Measurements from ENCODE around the gene RASSF3.

RASSF3 gene

GRCh38 chr12:64695550-64695949 lies 85.3 kb downstream of the RASSF3 start:
- FAIRE-seq = no peak

GRCh38 chr12:64696080-64696741 lies 85.9 kb downstream of the RASSF3 start:
- no peak for FAIRE-seq

- no peak for FAIRE-seq
Observed at GRCh38 chr12:64699504-64700115, 89.3 kb downstream of the RASSF3 start.

- FAIRE-seq = no peak
Observed at GRCh38 chr12:64700532-64700931, 90.2 kb downstream of the RASSF3 start.

- FAIRE-seq = no peak
Observed at GRCh38 chr12:64701283-64701682, 91.0 kb downstream of the RASSF3 start.

- FAIRE-seq = no peak
Observed at GRCh38 chr12:64706306-64706705, 96.0 kb downstream of the RASSF3 start.

GRCh38 chr12:64706857-64707256 lies 96.6 kb downstream of the RASSF3 start:
- FAIRE-seq = no peak

- FAIRE-seq = no peak
Observed at GRCh38 chr12:64707362-64707761, 97.1 kb downstream of the RASSF3 start.

GRCh38 chr12:64707926-64708325 lies 97.6 kb downstream of the RASSF3 start:
- no peak for FAIRE-seq

GRCh38 chr12:64709429-64709828 lies 99.1 kb downstream of the RASSF3 start:
- no peak for FAIRE-seq

GRCh38 chr12:64713376-64713775 lies 103.1 kb downstream of the RASSF3 start:
- no peak for FAIRE-seq

GRCh38 chr12:64714551-64714968 lies 104.3 kb downstream of the RASSF3 start:
- no peak for FAIRE-seq

- FAIRE-seq = no peak
Observed at GRCh38 chr12:64716371-64716770, 106.1 kb downstream of the RASSF3 start.

GRCh38 chr12:64716839-64717455 lies 106.7 kb downstream of the RASSF3 start:
- no peak for FAIRE-seq

GRCh38 chr12:64718649-64719048 lies 108.4 kb downstream of the RASSF3 start:
- no peak for FAIRE-seq

GRCh38 chr12:64720884-64721283 lies 110.6 kb downstream of the RASSF3 start:
- FAIRE-seq = no peak

GRCh38 chr12:64722835-64723234 lies 112.5 kb downstream of the RASSF3 start:
- no peak for FAIRE-seq

GRCh38 chr12:64723630-64724029 lies 113.3 kb downstream of the RASSF3 start:
- no peak for FAIRE-seq

- no peak for FAIRE-seq
Observed at GRCh38 chr12:64724201-64724745, 114.0 kb downstream of the RASSF3 start.

GRCh38 chr12:64729909-64730587 lies 119.8 kb downstream of the RASSF3 start:
- FAIRE-seq = no peak

GRCh38 chr12:64730588-64730969 lies 120.3 kb downstream of the RASSF3 start:
- no peak for FAIRE-seq

GRCh38 chr12:64731683-64732082 lies 121.4 kb downstream of the RASSF3 start:
- FAIRE-seq = no peak

GRCh38 chr12:64733857-64734256 lies 123.6 kb downstream of the RASSF3 start:
- FAIRE-seq = no peak

Measured in colon (tissue), 2 donors.